Measurements from ENCODE around the gene NPC1L1.
"Not testable (repeated sequence)": the region's sequence is repeated elsewhere in the genome, so short reads cannot be mapped to it uniquely, and the experiment has no call there.

DNA sequence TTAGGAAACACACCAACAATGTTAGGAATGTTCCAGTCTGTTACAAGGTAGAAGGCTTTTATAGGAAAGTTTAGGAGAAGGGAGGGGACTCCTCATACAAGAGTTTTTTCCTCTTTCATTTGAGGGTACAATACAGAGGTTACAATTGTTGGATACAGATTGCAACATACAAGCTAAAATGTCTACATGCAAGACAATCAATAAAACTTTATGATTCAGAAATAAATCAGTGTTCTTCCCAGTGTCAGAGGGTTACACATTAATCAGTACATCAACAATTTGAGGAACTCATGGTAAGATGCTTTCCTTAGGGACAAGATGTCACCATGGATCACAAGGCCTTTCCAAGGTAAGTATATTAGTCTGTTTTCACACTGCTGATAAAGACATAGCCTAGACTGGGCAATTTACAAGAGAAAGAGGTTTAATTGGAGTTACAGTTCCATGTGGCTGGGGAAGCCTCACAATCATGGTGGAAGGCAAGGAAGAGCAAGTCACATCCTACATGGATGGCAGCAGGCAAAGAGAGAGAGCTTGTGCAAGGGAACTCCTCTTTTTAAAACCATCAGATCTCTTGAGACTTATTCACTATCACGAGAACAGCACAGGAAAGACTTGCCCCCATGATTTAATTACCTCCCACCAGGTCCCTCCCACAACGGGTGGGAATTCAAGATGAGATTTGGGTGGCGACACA lies 34.4 kb downstream of the NPC1L1 start:
- TF ChIP-seq, protein P1, sequence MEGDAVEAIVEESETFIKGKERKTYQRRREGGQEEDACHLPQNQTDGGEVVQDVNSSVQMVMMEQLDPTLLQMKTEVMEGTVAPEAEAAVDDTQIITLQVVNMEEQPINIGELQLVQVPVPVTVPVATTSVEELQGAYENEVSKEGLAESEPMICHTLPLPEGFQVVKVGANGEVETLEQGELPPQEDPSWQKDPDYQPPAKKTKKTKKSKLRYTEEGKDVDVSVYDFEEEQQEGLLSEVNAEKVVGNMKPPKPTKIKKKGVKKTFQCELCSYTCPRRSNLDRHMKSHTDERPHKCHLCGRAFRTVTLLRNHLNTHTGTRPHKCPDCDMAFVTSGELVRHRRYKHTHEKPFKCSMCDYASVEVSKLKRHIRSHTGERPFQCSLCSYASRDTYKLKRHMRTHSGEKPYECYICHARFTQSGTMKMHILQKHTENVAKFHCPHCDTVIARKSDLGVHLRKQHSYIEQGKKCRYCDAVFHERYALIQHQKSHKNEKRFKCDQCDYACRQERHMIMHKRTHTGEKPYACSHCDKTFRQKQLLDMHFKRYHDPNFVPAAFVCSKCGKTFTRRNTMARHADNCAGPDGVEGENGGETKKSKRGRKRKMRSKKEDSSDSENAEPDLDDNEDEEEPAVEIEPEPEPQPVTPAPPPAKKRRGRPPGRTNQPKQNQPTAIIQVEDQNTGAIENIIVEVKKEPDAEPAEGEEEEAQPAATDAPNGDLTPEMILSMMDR (IDR thresholded peaks at IDR 0.05; ENCODE audit: poor library complexity) = not testable (repeated sequence)
- not testable (repeated sequence) for TF ChIP-seq EZH2phosphoT487 (IDR thresholded peaks at IDR 0.05; ENCODE audit: low read depth, severe bottlenecking, unreplicated experiment); EZH2 (IDR thresholded peaks at IDR 0.05; ENCODE audit: borderline replicate concordance)

All from hepatocyte (in vitro differentiated cells).